RWPE1 (cell line): Measurements from ENCODE around the gene ERCC3.
A peak's percentile ranks its signal among the peaks of the same experiment; 100 is the strongest.

Experiments
- CTCF ChIA-PET: fragments of 350-600 bp; sonication (Branson Sonifier 250); formaldehyde crosslinking; extraction: SDS; loops from one replicate; lab custom pipeline; 2021; lab: Yijun Ruan, JAX
- POLR2A ChIA-PET: fragments of 400-600 bp; formaldehyde crosslinking; extraction: SDS; loops from one replicate; lab custom pipeline; 2020; ENCODE audit warnings: antibody characterized with exemption; ENCODE audit not compliant: low non-redundant PET; lab: Yijun Ruan, JAX
- DNase-seq: peaks from one replicate; pipeline ENCODE4 v3.0.0; 2012; ENCODE audit warnings: low spot score
- H3K27ac ChIP-seq: fragments of 450-650 bp; 2 replicates; pipeline ENCODE4 v1.5.1; 2017
- CTCF ChIP-seq: fragments of 450-650 bp; conservative IDR thresholded peaks from 2 replicates; pipeline ENCODE4 v1.5.1; 2017; ENCODE audit warnings: low read depth, mild to moderate bottlenecking

ERCC3 gene

GRCh38 chr2:127275789-127276188 is 18.2 kb downstream of the ERCC3 start:
- no peak for DNase-seq
- CTCF ChIA-PET, result interaction anchor here (0.7 kb wide), 1 partner anchor 15 kb away, joined by 3 read pairs; no protein-coding TSS in a partner anchor
- no peak overlapping the region for H3K27ac ChIP-seq
- no peak for TF ChIP-seq CTCF
- POLR2A ChIA-PET, result no interaction called here

- no peak overlapping the region for H3K27ac ChIP-seq
- ChIA-PET POLR2A (no interaction called here), CTCF (no interaction called here)
- TF ChIP-seq CTCF, result no peak
- no peak for DNase-seq
Observed at GRCh38 chr2:127275356-127275755, 18.6 kb downstream of the ERCC3 start.

GRCh38 chr2:127270663-127271062 is 23.3 kb downstream of the ERCC3 start:
- TF ChIP-seq CTCF, result no peak
- DNase-seq, result no peak
- ChIA-PET CTCF (interaction anchor here (0.6 to 1.3 kb wide), 2 partner anchors 23 to 74 kb away, joined by 5 read pairs; partner anchors contain the start of gene ERCC3), POLR2A (no interaction called here)
- H3K27ac ChIP-seq, result no peak overlapping the region

- CTCF ChIA-PET, result no interaction called here
- no peak for DNase-seq
- TF ChIP-seq CTCF, result no peak
- peak overlapping the region; percentile 23; the same call in 1 of the 2 replicates for H3K27ac ChIP-seq
- POLR2A ChIA-PET, result no interaction called here
Observed at GRCh38 chr2:127261804-127262406, 32.0 kb downstream of the ERCC3 start.

GRCh38 chr2:127259355-127259754 is 34.6 kb downstream of the ERCC3 start:
- TF ChIP-seq CTCF, result no peak
- POLR2A ChIA-PET, result no interaction called here

GRCh38 chr2:127256866-127257265 is 37.1 kb downstream of the ERCC3 start:
- no peak for DNase-seq
- TF ChIP-seq CTCF, result no peak
- no peak overlapping the region for H3K27ac ChIP-seq
- CTCF ChIA-PET, result interaction anchor here (0.6 kb wide), 1 partner anchor 150 kb away, joined by 4 read pairs; the partner anchor contains the start of gene BIN1
- POLR2A ChIA-PET, result no interaction called here

More at GRCh38 chr2:127259355-127259754, 34.6 kb downstream of the ERCC3 start:
- H3K27ac ChIP-seq, result 0 out of 2 replicates have a peak overlapping the region, but pooled peaks have one; percentile 9
- CTCF ChIA-PET, result no interaction called here
- no peak for DNase-seq
